ENCODE results near the gene SLC12A6. TPM values are rescaled to one million over a fixed set of nuclear protein-coding genes. Genes with fewer than 3 reads are reported as not detected.
A peak's percentile ranks its signal among the peaks of the same experiment; 100 is the strongest.
"Not testable (repeated sequence)": the region's sequence is repeated elsewhere in the genome, so short reads cannot be mapped to it uniquely, and the experiment has no call there.

The SLC12A6 gene
- total RNA-seq (22.2 TPM), polyA plus RNA-seq (6.6 TPM)

DNA sequence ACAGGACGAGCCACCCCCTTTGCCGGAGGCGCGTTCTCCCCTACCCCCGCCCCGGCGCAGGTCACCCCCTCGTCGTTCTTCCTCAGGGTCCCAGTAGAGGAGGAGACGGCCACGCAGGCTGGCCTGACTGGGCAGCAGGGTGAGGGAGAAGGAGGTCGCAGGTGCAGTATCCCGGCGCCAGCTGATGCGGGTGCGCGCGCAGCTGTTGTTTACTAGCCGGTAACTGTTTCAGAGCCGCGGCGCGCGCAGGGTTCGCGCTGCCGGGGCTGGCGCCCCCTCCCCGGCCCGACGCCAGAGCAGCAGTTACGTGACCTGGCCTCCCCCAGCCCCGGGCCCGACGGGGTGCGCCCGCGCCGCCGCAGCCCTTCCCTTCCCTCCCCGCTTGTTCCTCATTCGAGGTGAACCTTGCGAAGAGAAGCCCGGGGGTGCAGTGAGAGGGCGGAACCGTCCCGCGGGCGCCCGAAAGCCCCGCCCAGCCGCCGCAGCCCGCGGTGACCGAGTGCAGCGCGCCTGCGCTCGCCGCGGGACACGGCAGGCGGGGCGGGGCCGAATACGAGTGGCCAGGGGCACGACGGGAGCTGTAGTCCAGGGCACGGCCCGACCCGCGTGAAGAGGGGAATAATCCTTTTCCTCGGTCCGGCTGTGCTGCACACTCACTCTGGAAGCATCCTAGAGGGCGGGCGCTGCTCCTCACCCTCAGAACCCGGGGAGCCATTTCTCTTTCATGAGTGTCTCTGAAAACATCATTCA, at the start of gene SLC12A6:
SLC12A6 (minus strand) TSS at position 225 of the 750 bp plus-strand sequence. CDS start 1,101 bp downstream, outside the sequence.
- under 1% methylated on average over 78 of the region's 78 CpGs for WGBS
- Histone ChIP-seq H3K4me1 (ENCODE audit: insufficient read depth) (peaks cover 2% of the 10 kb centered on the region), H3K36me3 (ENCODE audit: insufficient read depth) (no peaks in the 10 kb centered on the region)

DNA sequence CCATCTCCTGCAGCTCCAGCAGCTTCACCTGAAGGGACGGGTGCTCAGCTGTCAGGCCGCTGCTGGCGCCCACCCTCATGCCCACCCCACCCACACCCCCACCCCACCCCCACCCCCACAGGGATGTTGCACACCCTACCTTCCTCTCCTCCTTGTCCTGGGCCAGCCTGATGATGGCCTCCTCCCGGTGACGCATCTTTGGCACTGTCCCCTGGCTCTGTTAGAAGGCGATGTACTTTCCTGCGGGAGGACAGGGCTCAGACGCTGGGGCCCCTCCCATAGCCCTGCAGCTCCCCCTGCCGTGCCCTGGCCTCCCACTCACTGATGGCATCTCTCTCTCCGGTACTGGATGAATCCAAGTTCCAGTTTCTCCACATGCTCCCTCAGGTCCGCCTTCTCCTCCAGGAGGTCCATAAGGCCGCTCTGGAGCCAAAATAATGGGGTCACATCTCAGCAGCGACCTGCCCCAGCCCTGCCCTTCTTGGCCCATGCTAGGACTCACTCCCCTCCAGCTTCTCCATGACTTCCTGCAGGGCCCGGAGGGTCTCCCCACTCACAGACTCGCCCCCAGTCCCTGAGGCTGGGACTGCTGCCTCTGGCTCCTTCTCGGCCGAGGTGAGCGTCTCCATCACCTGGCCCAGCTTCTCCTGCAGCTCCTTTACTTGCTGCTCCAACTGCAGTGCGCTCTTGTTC, 44.4 kb upstream of the SLC12A6 start:
- H3K36me3 ChIP-seq (ENCODE audit: insufficient read depth); H3K27ac ChIP-seq (ENCODE audit: low read depth): not testable (repeated sequence)
- WGBS, result no CpG with 5 or more reads among the region's 19 CpGs

More for the DNA sequence above, at the start of gene SLC12A6:
- H3K27ac ChIP-seq (ENCODE audit: low read depth), result peak within 1 kb of the TSS; percentile 93
- DNase-seq (ENCODE audit: extremely low spot score), result peak; percentile 58
- peak within 1 kb of the TSS; percentile 88 for H3K4me3 ChIP-seq (ENCODE audit: low read depth, low read length)

DNA sequence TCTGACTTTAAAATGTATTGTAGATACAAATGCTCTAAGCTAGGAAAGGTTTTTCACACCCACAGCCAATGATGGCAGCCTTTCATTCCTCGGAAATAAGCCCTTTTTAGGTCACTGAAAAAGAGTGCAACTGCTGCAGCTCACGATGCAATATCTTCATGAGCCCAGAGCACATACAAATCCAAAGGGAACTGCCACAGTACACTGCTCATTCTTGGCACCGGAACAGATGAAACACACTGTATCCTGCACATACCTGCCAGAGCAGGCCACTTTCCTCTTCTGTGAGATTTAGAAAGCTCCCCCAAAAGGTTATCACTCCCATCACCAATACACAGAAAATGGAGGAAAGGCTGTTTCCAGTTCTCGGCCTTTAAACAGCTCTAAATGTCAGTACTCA, 42.9 kb upstream of the SLC12A6 start:
- not testable (repeated sequence) for H3K27ac ChIP-seq (ENCODE audit: low read depth); H3K4me3 ChIP-seq (ENCODE audit: low read depth, low read length); H3K4me1 ChIP-seq (ENCODE audit: insufficient read depth); DNase-seq (ENCODE audit: extremely low spot score); H3K36me3 ChIP-seq (ENCODE audit: insufficient read depth)
- 73% methylated on average over 4 of the region's 4 CpGs for WGBS

More for the DNA sequence above, 44.4 kb upstream of the SLC12A6 start:
- DNase-seq (ENCODE audit: extremely low spot score); H3K4me1 ChIP-seq (ENCODE audit: insufficient read depth); H3K4me3 ChIP-seq (ENCODE audit: low read depth, low read length): not testable (repeated sequence)

DNA sequence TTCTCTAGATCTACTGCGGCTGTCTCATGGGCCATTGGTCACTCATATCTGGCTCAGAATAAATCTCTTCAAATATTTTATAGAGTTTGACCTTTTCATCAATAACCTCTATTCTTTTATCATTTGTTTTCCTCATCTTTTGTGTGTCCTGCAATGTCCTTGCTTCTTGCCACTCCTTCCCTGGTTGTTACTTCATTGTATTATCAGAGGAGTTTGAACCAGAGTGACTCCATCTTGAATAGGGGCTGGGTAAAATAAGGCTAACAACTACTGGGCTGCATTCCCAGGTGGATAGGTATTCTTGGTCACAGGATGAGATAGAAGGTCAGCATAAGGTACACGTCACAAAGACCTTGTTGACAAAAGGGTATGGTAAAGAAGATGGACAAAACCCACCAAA, 39.3 kb upstream of the SLC12A6 start:
- Histone ChIP-seq H3K4me1 (ENCODE audit: insufficient read depth) (no peaks in the 10 kb centered on the region), H3K27ac (ENCODE audit: low read depth) (no peak overlapping the region), H3K4me3 (ENCODE audit: low read depth, low read length) (no peak overlapping the region), H3K36me3 (ENCODE audit: insufficient read depth) (no peaks in the 10 kb centered on the region)
- 91% methylated on average over 2 of the region's 2 CpGs for WGBS
- no peak for DNase-seq (ENCODE audit: extremely low spot score)

DNA sequence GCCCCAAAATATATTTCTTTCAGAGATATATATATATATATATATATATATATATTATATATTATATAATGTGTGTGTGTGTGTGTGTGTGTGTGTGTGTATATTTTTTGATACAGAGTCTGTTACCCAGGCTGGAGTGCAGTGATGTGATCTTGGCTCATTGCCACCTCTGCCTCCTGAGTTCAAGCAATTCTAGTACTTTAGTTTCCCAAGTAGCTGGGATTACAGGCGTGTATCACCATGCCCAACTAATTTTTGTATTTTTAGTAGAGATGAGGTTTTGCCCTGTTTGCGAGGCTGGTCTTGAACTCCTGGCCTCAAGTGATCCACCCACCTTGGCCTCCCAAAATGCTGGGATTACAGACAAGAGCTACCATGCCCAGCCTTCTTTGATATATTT, 38.0 kb upstream of the SLC12A6 start:
- not testable (repeated sequence) for H3K27ac ChIP-seq (ENCODE audit: low read depth); H3K4me1 ChIP-seq (ENCODE audit: insufficient read depth); H3K36me3 ChIP-seq (ENCODE audit: insufficient read depth); H3K4me3 ChIP-seq (ENCODE audit: low read depth, low read length); DNase-seq (ENCODE audit: extremely low spot score)
- 92% methylated on average over 2 of the region's 2 CpGs for WGBS

DNA sequence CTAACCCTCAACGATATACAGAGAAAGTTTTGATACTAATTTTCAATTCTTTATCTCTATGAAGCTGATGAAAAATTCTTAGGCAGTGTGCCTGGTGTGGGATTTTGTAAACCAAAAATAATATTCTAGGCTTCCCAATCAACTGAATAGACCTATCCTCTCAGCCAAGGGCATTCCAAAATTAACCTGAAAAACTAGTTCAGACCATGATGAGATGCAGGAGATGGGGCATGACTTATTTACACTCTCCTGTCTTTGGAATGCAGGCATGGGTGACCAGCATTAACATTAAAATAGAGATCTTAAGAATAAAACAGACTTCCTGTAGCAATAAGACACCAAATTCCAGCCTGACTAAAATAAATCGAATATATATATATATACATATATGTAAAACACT, 37.2 kb upstream of the SLC12A6 start:
- Histone ChIP-seq H3K27ac (ENCODE audit: low read depth) (no peak overlapping the region), H3K4me1 (ENCODE audit: insufficient read depth) (no peaks in the 10 kb centered on the region), H3K4me3 (ENCODE audit: low read depth, low read length) (no peak overlapping the region), H3K36me3 (ENCODE audit: insufficient read depth) (no peaks in the 10 kb centered on the region)
- WGBS, result 91% methylated on average over 2 of the region's 2 CpGs
- no peak for DNase-seq (ENCODE audit: extremely low spot score)

DNA sequence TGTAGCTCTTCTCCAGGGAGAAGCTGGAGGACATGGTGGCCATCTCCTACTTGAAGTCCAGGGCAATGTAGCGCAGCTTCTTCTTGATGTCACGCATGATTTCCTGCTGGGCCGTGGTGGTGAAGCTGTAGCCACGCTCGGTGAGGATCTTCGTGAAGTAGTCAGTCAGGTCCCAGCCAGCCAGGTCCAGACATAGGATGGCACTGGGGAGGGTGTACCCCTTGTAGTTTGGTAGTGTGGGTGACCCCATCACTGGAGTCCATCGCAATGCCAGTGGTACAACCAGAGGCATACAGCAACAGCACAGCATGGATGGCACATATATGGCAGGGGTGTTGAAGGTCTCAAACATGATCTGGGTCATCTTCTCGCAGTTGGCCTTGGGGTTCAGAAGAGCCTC, 36.4 kb upstream of the SLC12A6 start:
- Histone ChIP-seq H3K4me3 (ENCODE audit: low read depth, low read length) (no peak overlapping the region), H3K36me3 (ENCODE audit: insufficient read depth) (no peaks in the 10 kb centered on the region), H3K4me1 (ENCODE audit: insufficient read depth) (no peaks in the 10 kb centered on the region), H3K27ac (ENCODE audit: low read depth) (no peak overlapping the region)
- DNase-seq (ENCODE audit: extremely low spot score), result no peak
- WGBS, result 68% methylated on average over 8 of the region's 8 CpGs

DNA sequence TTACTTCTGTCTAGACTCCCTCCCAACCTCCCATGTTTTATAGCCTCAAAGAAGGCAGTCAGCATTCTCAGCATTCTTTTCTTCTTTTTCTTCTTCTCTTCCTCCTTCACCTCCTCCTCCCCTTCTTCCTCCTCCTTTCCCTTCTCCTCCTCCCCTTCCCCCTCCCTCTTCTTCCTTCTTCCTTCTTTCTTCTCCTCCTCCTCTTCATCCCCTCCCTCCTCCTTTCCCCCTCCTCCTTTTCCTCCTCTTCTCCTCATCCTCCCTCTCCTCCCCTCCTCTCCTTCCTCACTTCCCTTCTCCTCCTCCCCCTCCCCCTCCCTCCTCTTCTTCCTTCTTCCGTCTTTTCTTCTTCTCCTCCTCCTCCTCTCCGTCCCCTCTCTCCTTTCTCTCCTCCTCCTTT, 33.1 kb upstream of the SLC12A6 start:
- Histone ChIP-seq H3K36me3 (ENCODE audit: insufficient read depth) (no peaks in the 10 kb centered on the region), H3K4me3 (ENCODE audit: low read depth, low read length) (no peak overlapping the region), H3K27ac (ENCODE audit: low read depth) (no peak overlapping the region), H3K4me1 (ENCODE audit: insufficient read depth) (no peaks in the 10 kb centered on the region)
- DNase-seq (ENCODE audit: extremely low spot score), result no peak
- WGBS, result 37% methylated on average over 2 of the region's 2 CpGs

DNA sequence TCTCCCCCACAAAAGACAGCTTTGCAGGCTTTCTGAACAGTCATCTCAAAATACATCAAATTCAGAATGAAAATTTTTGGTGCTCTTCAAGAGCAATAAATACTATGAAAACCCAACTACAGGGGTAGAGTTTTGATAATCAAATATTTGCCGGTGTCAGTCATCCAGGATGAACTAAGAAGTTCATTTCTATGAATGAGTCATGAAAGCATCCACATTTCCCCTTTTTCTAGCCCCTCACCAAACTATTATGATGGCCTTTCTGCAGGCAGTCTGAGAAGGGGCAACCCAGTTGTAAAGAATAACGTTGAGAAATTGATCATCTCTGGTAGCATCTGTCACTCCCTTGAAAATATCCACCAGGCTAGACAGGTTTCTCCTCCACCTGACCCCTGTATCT, 32.5 kb upstream of the SLC12A6 start:
- DNase-seq (ENCODE audit: extremely low spot score), result no peak
- WGBS, result 62% methylated on average over 2 of the region's 2 CpGs
- Histone ChIP-seq H3K36me3 (ENCODE audit: insufficient read depth) (no peaks in the 10 kb centered on the region), H3K4me3 (ENCODE audit: low read depth, low read length) (no peak overlapping the region), H3K27ac (ENCODE audit: low read depth) (no peak overlapping the region), H3K4me1 (ENCODE audit: insufficient read depth) (no peaks in the 10 kb centered on the region)

DNA sequence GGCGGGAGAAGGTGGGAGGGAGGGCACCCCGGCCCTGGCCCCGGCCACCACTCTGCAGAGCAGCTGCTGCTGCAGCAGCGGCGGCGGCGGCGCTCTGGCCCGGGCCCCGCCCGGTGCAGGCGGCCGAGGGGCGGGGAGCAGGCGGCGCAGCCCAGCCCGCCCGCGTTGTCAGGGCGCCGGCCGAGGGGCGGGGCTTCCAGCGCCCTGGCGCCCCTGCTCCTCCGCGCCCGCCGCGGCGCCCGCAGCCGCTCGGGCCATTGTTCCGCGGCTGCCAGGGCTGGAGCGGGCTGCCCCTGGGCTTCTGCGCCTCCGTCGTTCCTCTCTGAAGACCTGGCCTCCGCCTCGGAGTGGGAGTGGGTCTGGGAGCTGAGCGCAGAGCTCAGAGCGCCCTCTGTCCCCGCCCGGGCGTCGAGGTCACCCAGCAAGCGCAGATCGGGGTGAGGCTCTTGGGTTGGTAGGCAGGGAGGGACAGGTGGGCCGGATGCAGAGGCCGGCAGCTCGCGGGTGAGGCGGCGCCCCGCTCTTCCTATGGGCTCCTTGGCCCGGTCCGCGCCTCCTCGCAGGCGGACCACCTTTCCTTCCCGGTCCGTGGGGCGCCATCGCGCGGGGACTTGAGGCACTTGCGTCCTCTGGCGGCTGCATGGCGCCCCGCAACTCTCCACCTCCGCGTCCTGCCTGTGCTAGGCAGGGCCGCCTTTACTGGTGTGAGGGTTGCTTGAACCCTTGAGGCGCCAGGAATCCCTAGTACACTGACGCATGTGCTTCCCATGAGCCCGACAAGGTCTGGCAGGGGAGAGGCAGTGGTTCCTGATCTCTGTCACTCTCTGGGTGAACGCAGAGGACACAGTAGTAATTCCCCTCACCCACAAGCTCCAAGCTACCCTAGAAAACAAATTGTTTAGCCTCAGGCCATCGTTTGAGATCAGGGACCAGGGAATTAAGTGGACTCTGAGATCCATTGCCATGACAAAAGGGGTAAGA, 29.8 kb upstream of the SLC12A6 start, which contains the start of gene LPCAT4:
LPCAT4 (minus strand) TSS at position 96 of the 981 bp plus-strand sequence. CDS start 96 bp downstream, outside the sequence.
- peak; percentile 59 for DNase-seq (ENCODE audit: extremely low spot score)
- H3K36me3 ChIP-seq (ENCODE audit: insufficient read depth), result no peaks in the 10 kb centered on the region
- WGBS, result under 1% methylated on average over 80 of the region's 80 CpGs
- peak within 1 kb of the TSS; percentile 98 for H3K27ac ChIP-seq (ENCODE audit: low read depth)
- peak within 1 kb of the TSS; percentile 75 for H3K4me3 ChIP-seq (ENCODE audit: low read depth, low read length)
- no peaks in the 10 kb centered on the region for H3K4me1 ChIP-seq (ENCODE audit: insufficient read depth)

DNA sequence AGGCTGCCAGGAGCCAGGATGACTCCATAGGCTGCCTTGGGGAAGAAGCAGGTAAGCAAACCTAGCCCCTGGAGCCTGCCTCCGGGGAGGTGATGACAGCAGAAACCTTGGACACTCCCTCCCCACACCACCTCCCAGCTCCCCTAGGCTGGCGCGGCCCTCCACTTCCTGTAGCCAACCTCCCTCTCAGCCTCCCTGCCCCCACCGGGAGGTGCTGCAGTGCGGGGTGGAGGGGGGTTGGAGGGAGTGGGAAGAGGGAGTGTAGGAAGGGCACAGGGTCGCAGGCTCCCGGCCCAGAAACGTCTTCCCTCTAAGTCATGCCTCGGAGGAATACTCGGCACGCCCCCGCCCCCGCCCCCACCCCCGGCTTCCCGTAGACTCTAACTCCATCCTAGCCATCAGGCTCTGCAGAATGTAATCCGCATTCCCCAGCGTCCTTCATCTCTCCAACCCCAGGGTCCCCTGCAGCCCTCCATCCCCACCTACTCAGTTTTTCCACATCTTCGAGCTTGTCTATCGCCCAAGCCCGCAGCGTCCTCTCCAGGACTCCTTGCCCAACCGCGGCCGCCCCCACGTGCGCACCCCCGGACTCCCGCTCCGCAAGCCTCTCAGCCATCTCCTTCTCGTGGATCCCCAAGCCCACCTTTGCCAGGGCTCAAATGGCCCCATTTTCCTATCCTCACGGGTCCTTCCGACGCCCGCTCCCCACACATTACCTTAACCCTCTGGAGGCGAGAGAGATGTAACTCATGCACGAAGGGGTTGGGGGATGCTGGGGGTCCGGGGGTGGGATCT, 28.9 kb upstream of the SLC12A6 start:
- peak overlapping the region; percentile 75 for H3K4me3 ChIP-seq (ENCODE audit: low read depth, low read length)
- WGBS, result under 1% methylated on average over 37 of the region's 37 CpGs
- DNase-seq (ENCODE audit: extremely low spot score), result no peak

DNA sequence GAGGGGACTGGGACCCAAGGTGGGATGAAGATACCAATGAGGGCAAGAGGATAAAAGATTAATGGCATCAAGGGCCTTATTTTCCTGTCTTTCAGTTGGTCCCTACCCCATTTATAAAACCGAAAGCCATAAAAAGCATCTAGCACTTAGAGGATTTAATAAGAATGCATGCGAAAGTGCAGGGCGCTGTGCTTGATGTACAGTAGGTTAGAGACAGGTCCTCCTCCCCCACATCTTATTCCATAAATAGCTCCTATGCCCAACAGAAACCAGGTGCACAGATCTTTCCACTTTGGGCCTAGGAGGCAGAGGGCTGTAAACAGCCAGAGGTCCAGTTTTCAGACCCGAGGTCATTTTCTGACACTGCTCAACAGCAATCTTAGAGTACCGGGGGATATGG, 28.3 kb upstream of the SLC12A6 start:
- Histone ChIP-seq H3K4me3 (ENCODE audit: low read depth, low read length) (peak overlapping the region; percentile 75), H3K4me1 (ENCODE audit: insufficient read depth) (no peaks in the 10 kb centered on the region), H3K27ac (ENCODE audit: low read depth) (no peak overlapping the region), H3K36me3 (ENCODE audit: insufficient read depth) (peaks cover 2% of the 10 kb centered on the region)
- no peak for DNase-seq (ENCODE audit: extremely low spot score)
- 27% methylated on average over 5 of the region's 5 CpGs for WGBS

More for the DNA sequence above, 28.9 kb upstream of the SLC12A6 start:
- H3K27ac ChIP-seq (ENCODE audit: low read depth), result peak overlapping the region; percentile 62
- H3K36me3 ChIP-seq (ENCODE audit: insufficient read depth), result no peaks in the 10 kb centered on the region
- no peaks in the 10 kb centered on the region for H3K4me1 ChIP-seq (ENCODE audit: insufficient read depth)
